NCI-H2196 (cell line): ENCODE data around the gene AKAP6.
"Not testable (repeated sequence)": the region's sequence is repeated elsewhere in the genome, so short reads cannot be mapped to it uniquely, and the experiment has no call there.

ENCODE experiments used
- DNase-seq: peaks from one replicate; lab custom pipeline; 2025; ENCODE audit not compliant: unreplicated experiment; lab: John Stamatoyannopoulos, UW

The AKAP6 gene

GRCh38 chr14:32571995-32572866, 243.1 kb downstream of the AKAP6 start:
- DNase-seq, result no peak

- DNase-seq, result no peak
Observed at GRCh38 chr14:32572867-32573150, 243.7 kb downstream of the AKAP6 start.

GRCh38 chr14:32574269-32574668, 245.2 kb downstream of the AKAP6 start:
- DNase-seq, result no peak

- DNase-seq, result peak; percentile 73
Observed at GRCh38 chr14:32576088-32576795, 247.1 kb downstream of the AKAP6 start.

GRCh38 chr14:32576977-32577376, 247.9 kb downstream of the AKAP6 start:
- no peak for DNase-seq

- no peak for DNase-seq
Observed at GRCh38 chr14:32578181-32578580, 249.1 kb downstream of the AKAP6 start.

GRCh38 chr14:32583427-32583826, 254.3 kb downstream of the AKAP6 start:
- DNase-seq, result not testable (repeated sequence)

GRCh38 chr14:32584079-32584478, 255.0 kb downstream of the AKAP6 start:
- no peak for DNase-seq

GRCh38 chr14:32587461-32587860, 258.4 kb downstream of the AKAP6 start:
- no peak for DNase-seq

- no peak for DNase-seq
Observed at GRCh38 chr14:32588448-32589320, 259.6 kb downstream of the AKAP6 start.

GRCh38 chr14:32590157-32590556, 261.1 kb downstream of the AKAP6 start:
- no peak for DNase-seq

- DNase-seq, result no peak
Observed at GRCh38 chr14:32593290-32593942, 264.3 kb downstream of the AKAP6 start.

- DNase-seq, result no peak
Observed at GRCh38 chr14:32594766-32595165, 265.7 kb downstream of the AKAP6 start.

- DNase-seq, result no peak
Observed at GRCh38 chr14:32595497-32595896, 266.4 kb downstream of the AKAP6 start.

GRCh38 chr14:32596390-32596789, 267.3 kb downstream of the AKAP6 start:
- no peak for DNase-seq

GRCh38 chr14:32597771-32598170, 268.7 kb downstream of the AKAP6 start:
- DNase-seq, result no peak

GRCh38 chr14:32601069-32601468, 272.0 kb downstream of the AKAP6 start:
- no peak for DNase-seq

GRCh38 chr14:32601906-32602305, 272.8 kb downstream of the AKAP6 start:
- no peak for DNase-seq

- no peak for DNase-seq
Observed at GRCh38 chr14:32602699-32603098, 273.6 kb downstream of the AKAP6 start.

- DNase-seq, result no peak
Observed at GRCh38 chr14:32603992-32604565, 275.0 kb downstream of the AKAP6 start.

GRCh38 chr14:32606301-32606700, 277.2 kb downstream of the AKAP6 start:
- DNase-seq, result no peak
